Activated CD8-positive, alpha-beta memory T cell treated with anti-CD3 and anti-CD28 coated beads, Interleukin-2, amount 50 U/mL, for 24 hours (primary cell): Measurements from ENCODE around the gene SIRPA.

Experiments used
- DNase-seq: peaks from one replicate; pipeline ENCODE4 v3.0.0-alpha.2; 2020; ENCODE audit errors: extremely low read depth

The SIRPA gene

GRCh38 chr20:1894951-1895673 is at the start of gene SIRPA:
Gene SIRPA, plus strand, starts transcription at chr20:1895407. Its CDS starts 41 bp downstream, at chr20:1895448.
- DNase-seq, result no peak

GRCh38 chr20:1845701-1846100 is 49.5 kb upstream of the SIRPA start:
- no peak for DNase-seq

- DNase-seq, result no peak
Observed at GRCh38 chr20:1846341-1846740, 48.9 kb upstream of the SIRPA start.

GRCh38 chr20:1846876-1847275 is 48.3 kb upstream of the SIRPA start:
- no peak for DNase-seq

GRCh38 chr20:1847780-1848179 is 47.4 kb upstream of the SIRPA start:
- no peak for DNase-seq

GRCh38 chr20:1848373-1848772 is 46.8 kb upstream of the SIRPA start:
- DNase-seq, result no peak

- no peak for DNase-seq
Observed at GRCh38 chr20:1851396-1851795, 43.8 kb upstream of the SIRPA start.

GRCh38 chr20:1853473-1853872 is 41.7 kb upstream of the SIRPA start:
- DNase-seq, result no peak

GRCh38 chr20:1854246-1854645 is 41.0 kb upstream of the SIRPA start:
- DNase-seq, result no peak

- DNase-seq, result no peak
Observed at GRCh38 chr20:1855109-1855508, 40.1 kb upstream of the SIRPA start.

- DNase-seq, result no peak
Observed at GRCh38 chr20:1855690-1856089, 39.5 kb upstream of the SIRPA start.

GRCh38 chr20:1856424-1856823 is 38.8 kb upstream of the SIRPA start:
- DNase-seq, result no peak

GRCh38 chr20:1857466-1857865 is 37.7 kb upstream of the SIRPA start:
- DNase-seq, result no peak

- DNase-seq, result no peak
Observed at GRCh38 chr20:1858871-1859270, 36.3 kb upstream of the SIRPA start.

- no peak for DNase-seq
Observed at GRCh38 chr20:1860446-1860845, 34.8 kb upstream of the SIRPA start.

- DNase-seq, result no peak
Observed at GRCh38 chr20:1861347-1861976, 33.7 kb upstream of the SIRPA start.

- no peak for DNase-seq
Observed at GRCh38 chr20:1861996-1862662, 33.1 kb upstream of the SIRPA start.

GRCh38 chr20:1862663-1863053 is 32.5 kb upstream of the SIRPA start:
- DNase-seq, result no peak

GRCh38 chr20:1863296-1863695 is 31.9 kb upstream of the SIRPA start:
- no peak for DNase-seq

- DNase-seq, result no peak
Observed at GRCh38 chr20:1866834-1867233, 28.4 kb upstream of the SIRPA start.

GRCh38 chr20:1867495-1868260 is 27.5 kb upstream of the SIRPA start:
- no peak for DNase-seq

GRCh38 chr20:1868856-1869255 is 26.4 kb upstream of the SIRPA start:
- DNase-seq, result no peak
